ENCODE data around the gene STK16.
"Not testable (repeated sequence)": the region's sequence is repeated elsewhere in the genome, so short reads cannot be mapped to it uniquely, and the experiment has no call there.

The STK16 gene

GRCh38 chr2:219245148-219245898, at the start of gene STK16, which contains the start of gene GLB1L:
TSS of gene STK16 (plus strand) at chr2:219245479. CDS start at chr2:219246000, 521 bp downstream.
TSS of gene GLB1L (minus strand) at chr2:219245444. CDS start at chr2:219243573, 1,871 bp downstream.
- DNase-seq, result peak; percentile 89

DNA sequence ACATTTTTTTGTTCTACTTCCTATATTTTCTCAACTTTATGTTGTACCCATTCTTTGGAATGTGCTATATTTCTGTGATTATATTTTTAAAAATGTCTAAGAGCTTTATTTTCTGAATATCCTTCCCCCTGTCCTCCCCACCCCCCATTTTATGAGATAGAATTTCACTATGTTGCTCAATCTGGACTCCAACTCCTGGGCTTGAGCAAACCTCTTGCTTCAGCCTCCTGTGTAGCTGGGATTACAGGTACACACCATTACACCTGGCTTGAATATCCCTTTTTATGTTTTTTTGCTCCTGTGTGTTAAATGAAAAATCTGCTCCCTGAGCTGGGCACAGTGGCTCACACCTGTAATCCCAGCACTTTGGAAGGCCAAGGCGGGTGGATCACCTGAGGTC, 47.9 kb upstream of the STK16 start:
- no peak for DNase-seq

- DNase-seq, result no peak
These were observed 46.3 kb upstream of the STK16 start for GRCh38 chr2:219198974-219199373.

DNA sequence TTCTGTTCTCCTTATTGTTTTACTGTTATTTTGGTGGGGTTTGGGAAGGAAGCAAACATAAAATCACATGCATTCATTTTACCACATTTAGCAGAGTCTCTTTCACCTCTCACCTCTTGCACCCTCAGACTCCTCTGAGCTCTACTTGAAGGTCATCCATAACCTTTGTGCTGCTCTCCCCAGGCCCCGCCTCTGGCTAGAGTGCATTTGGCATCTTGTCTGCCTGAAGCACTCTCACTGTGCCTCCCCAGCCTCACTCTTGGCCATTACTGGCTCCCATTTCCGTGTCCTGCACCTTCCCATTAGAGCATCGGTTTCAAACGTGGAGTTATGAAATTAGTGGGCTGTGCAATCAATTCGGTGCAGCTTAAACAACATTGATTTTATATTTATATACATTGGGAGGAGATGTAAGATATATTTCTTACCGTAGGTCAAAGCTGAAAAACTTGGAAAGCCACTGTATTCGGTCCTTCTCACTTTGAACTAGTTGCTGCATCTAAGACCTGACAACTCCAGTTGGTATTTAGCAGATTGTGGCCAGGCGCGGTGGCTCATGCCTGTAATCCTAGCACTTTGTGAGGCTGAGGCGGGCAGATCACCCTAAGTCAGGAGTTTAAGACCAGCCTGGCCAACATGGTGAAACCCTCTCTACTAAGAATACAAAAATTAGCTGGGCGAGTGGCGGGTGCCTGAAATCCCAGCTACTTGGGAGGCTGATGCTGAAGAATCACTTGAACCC, 45.6 kb upstream of the STK16 start:
- no peak for DNase-seq

DNA sequence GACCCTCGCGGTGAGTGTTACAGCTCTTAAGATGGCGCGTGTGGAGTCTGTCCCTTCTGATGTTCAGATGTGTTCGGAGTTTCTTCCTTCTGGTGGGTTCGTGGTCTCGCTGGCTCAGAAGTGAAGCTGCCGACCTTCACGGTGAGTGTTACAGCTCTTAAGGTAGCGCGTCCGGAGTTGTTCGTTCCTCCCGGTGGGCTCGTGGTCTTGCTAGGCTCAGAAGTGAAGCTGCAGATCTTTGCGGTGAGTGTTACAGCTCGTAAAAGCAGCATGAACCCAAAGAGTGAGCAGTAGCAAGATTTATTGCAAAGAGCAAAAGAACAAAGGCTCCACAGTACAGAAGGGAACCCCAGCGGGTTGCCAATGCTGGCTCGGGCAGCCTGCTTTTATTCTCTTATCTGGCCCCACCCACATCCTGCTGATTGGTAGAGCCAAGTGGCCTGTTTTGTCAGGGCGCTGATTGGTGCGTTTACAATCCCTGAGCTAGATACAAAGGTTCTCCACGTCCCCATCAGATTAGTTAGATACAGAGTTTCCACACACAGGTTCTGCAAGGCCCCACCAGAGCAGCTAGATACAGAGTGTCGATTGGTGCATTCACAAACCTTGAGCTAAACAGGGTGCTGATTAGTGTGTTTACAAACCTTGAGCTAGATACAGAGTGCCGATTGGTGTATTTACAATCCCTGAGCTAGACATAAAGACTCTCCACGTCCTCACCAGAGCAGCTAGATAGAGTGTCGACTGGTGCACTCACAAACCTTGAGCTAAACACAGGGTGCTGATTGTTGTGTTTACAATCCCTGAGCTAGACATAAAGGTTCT, 44.6 kb upstream of the STK16 start:
- peak; percentile 41 for DNase-seq

GRCh38 chr2:219201331-219201730, 43.9 kb upstream of the STK16 start:
- DNase-seq, result not testable (repeated sequence)

- no peak for DNase-seq
These were observed 40.7 kb upstream of the STK16 start for GRCh38 chr2:219204425-219205164.

DNA sequence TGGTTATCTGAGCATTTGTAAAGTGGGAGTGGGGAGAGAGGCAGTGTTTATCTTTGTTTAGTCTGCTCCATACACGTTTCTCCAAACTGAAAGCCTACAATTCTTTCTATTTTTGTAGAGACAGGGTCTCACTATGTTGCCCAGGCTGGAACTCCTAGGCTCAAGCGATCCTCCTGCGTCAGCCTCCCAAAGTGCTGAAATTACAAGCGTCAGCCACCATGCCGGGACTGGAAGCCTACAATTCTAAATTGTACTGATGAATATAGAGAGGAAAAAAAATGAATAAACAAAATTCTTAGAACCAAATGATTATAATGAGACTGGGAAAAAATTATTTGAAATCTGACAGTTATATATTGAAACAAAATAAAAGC, 40.1 kb upstream of the STK16 start:
- no peak for DNase-seq

- DNase-seq, result no peak
These were observed 39.3 kb upstream of the STK16 start for GRCh38 chr2:219205981-219206327.

- DNase-seq, result peak; percentile 95
These were observed 38.7 kb upstream of the STK16 start, which contains the start of gene ZFAND2B for GRCh38 chr2:219206328-219207133. TSS of gene ZFAND2B (plus strand) at chr2:219206782. CDS start at chr2:219206988, 206 bp downstream.

- no peak for DNase-seq
These were observed 38.0 kb upstream of the STK16 start for GRCh38 chr2:219207134-219207883.

DNA sequence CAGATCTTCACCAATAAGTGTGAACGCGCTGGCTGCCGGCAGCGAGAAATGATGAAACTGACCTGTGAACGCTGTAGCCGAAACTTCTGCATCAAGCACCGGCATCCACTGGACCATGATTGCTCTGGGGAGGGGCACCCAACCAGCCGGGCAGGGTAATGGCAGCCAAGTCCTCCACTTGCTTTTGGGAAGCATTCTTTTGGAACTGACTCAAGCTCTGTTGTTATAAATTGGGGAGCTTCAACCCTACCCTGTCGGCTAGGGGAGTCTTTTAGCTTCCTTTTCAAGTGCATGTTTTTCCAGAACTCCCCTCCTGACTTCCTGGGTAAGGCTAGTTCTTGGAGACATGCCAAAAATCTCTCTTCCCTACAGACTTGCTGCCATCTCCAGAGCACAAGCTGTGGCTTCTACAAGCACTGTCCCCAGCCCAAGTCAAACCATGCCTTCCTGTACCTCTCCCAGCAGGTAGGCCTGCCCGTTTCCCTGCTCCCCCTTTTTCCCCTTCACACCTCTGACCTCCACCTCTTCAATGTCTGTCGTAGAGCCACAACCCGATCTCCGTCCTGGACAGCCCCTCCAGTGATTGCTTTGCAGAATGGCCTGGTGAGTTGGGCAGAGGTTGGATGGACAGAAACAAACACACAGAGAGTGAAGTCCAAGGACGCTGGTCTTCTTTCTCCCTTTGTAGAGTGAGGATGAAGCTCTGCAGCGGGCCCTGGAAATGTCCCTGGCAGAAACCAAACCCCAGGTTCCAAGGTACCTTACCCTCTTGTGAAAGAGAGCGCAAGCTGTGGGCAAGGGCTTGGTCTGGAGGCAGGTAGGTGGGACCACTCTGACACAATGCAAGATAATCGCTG, 37.2 kb upstream of the STK16 start:
- no peak for DNase-seq

DNA sequence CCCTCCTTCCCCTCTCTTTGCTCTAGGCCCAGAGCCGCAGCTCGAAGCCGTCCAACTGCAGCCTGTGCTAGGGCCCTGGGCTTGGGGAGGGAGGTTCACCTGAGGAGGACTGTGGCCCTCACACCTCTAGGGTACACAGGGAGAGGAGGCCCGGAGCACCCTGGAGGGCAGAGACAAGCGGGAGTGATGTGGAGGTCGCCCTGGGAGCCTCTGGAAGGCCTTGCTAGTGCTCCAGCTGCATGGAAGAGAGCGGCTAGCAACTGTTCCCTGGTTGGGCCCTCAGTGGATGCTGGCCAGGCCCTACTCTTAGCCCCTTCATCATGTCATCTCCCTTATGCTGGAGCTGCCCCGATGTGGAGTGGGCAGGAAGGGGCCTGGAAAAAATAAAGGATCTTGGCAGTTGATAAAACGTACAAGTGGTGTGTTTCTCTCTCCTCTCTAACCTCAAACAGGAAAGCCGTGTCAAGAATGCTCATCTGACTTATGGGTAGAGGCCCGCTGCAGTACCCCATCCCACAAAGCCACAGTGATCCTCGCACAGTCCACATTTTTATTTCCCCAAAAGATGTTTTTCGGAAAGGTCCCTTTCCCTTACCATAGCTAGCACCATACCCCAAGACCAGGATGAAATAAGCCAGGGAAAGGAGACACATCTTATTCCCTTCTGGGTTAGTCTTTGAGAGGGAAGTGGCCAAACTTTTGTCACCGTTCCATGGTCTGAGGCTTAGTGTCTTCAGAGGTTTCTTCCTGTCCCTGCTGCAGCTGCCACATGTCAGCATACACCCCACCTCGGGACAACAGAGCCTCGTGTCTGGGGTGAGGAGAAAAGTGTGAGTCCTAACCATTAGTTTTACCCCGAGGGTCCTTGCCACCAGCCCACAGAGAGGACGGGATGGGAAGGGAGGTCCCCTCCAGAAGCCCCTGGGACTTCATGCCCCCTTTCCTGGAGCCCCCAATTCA, 35.8 kb upstream of the STK16 start:
- no peak for DNase-seq

DNA sequence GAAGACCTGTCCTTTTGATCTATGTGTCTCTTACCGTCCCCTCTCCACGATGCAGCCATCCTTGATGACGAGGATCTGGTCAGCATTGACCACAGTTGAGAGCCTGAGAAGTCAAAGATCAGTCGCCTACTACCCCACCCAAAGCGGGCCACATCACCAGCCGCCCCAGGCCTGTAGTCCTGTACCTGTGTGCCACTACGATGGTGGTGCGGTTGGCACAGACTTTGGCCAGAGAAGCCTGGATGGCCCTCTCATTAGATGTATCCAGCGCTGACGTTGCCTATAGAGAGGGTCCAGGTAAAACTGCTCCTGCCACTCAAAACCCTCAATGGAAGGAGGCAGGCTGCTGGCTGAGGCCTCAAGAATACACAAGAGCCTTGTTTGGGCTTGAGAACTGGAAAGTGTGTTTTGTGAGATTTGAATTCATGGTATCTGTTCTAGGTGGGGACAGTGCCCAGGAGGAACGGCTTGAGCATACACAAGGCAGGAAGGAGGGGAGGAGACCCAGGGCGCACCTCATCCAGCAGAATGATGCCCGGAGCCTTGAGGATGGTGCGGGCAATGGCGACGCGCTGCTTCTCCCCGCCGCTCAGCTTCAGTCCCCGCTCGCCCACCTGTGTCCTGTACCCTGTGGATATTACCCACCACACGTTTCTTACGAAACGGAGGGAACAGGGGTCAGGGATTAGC, 34.9 kb upstream of the STK16 start:
- DNase-seq, result no peak

GRCh38 chr2:219210886-219211362, 34.4 kb upstream of the STK16 start:
- DNase-seq, result no peak

- DNase-seq, result no peak
These were observed 32.3 kb upstream of the STK16 start for GRCh38 chr2:219213026-219213415.

DNA sequence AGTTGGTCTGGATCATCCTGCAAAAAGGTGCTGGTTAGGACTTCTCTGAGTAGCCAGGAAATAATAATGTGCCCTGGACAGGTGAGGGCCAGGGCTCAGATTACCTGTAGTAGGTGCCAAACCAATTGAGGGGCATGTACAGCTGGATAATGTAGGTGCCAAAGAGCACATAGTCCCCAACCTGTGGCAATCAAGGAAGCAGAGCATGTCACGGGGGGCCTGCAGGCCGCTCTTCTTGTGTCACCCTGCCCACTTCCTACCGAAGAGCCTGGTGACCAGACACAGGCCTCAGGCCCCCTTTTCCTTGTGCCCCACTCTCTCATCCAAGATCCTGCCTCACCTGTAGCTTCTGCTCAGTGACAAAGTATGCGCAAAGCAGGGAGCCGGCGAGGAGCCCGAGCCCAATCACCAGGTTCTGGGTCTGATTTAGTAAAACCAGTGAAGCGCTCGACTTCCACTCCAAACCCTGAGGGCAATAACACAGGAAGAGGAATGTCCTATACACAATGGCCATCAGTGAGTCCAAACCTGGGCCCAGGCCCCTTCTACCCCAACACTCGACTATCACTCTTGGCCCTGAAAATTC, 31.7 kb upstream of the STK16 start:
- DNase-seq, result no peak

DNA sequence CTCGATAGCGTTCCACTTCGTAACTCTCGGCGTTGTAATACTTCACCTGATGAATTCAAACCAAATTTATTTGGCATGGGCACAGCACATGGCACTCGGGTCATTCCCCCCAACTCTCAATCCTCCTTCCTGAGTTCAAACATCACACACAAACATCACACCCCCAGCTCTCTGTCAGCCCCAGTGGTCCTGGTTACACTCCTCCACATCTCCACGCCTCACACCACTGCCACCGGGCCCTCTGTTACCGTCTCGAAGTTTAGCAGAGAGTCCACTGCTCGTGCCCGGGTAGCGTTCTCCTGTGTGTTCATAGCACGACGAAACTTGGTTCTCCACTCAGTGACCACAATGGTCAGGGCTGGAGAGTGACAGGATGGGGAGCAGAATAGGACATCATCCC, 31.1 kb upstream of the STK16 start:
- no peak for DNase-seq
